Testis (tissue), 2 donors: Measurements from ENCODE around the gene CFAP46.

Source experiments
- CTCF ChIP-seq, 3 experiments: fragments of 450-650 bp in 2 of 3; fragments of 200-600 bp in 1 of 3; sonication (generic) in 1 of 3; IDR thresholded peaks; one replicate each; pipeline ENCODE4 v1.5.1; 2016 to 2019; ENCODE audit warnings: antibody characterized with exemption in 3 of 3, mild to moderate bottlenecking in 2 of 3, moderate library complexity in 1 of 3
- POLR2A ChIP-seq: fragments of 450-650 bp; IDR thresholded peaks from one replicate; pipeline ENCODE4 v1.6.1; 2017; ENCODE audit warnings: antibody characterized with exemption, mild to moderate bottlenecking, moderate library complexity

GRCh38 chr10:132981746-132982145 lies 39.4 kb upstream of the CFAP46 start:
- TF ChIP-seq POLR2A: no peak
- no peak for TF ChIP-seq CTCF (IDR thresholded peaks at IDR 0.05)
